PC-9 (cell line): ENCODE data around the gene CORIN. TPM values are rescaled to one million over a fixed set of nuclear protein-coding genes. Genes with fewer than 3 reads are reported as not detected.

Experiments
- BruUV-seq: library from RNA; stranded (reverse); fragments of 400-500 nt; replicated peaks from 2 replicates; lab custom pipeline; 2021; lab: Mats Ljungman, UMichigan
- CTCF ChIA-PET: fragments of 300-600 bp; sonication (Branson Sonifier 250); formaldehyde crosslinking; loops from one replicate; lab custom pipeline; 2022; ENCODE audit warnings: antibody characterized with exemption; lab: Charles Lee
- POLR2A ChIA-PET: fragments of 300-600 bp; sonication (Branson Sonifier 250); formaldehyde crosslinking; loops from one replicate; lab custom pipeline; 2022; ENCODE audit warnings: antibody characterized with exemption; ENCODE audit not compliant: unreplicated experiment; lab: Charles Lee
- DNase-seq, 2 experiments: peaks; one replicate each; pipeline versions ENCODE4 v3.0.0 to v3.0.0-alpha.2; 2015 to 2022; ENCODE audit warnings: mixed read lengths in 1 of 2
- H2AFZ ChIP-seq: fragments of 200-600 bp; sonication (generic); 2 replicates; pipeline ENCODE4 v1.8.1; 2017; ENCODE audit warnings: antibody characterized with exemption
- H3F3A ChIP-seq: fragments of 200-600 bp; sonication (generic); 2 replicates; pipeline ENCODE4 v1.8.1; 2017; ENCODE audit warnings: antibody characterized with exemption, mild to moderate bottlenecking, low read depth; ENCODE audit not compliant: insufficient read depth
- H3K27ac ChIP-seq: fragments of 200-600 bp; sonication (generic); 2 replicates; pipeline ENCODE4 v1.6.1; 2016; ENCODE audit warnings: mixed run types
- H3K27me3 ChIP-seq: fragments of 200-600 bp; sonication (generic); 2 replicates; pipeline ENCODE4 v1.6.1; 2016; ENCODE audit warnings: low read depth, mixed run types; ENCODE audit not compliant: insufficient read depth
- H3K36me3 ChIP-seq: fragments of 200-600 bp; sonication (generic); 2 replicates; pipeline ENCODE4 v1.6.1; 2016; ENCODE audit warnings: low read depth, mixed run types
- H3K4me1 ChIP-seq: fragments of 200-600 bp; sonication (generic); replicated peaks from 2 replicates; pipeline ENCODE4 v1.6.1; 2016; ENCODE audit warnings: mixed run types; ENCODE audit not compliant: insufficient read depth
- H3K4me2 ChIP-seq: fragments of 200-600 bp; sonication (generic); 2 replicates; pipeline ENCODE4 v1.6.1; 2017; ENCODE audit warnings: mixed run types
- H3K4me3 ChIP-seq: fragments of 200-600 bp; sonication (generic); 2 replicates; pipeline ENCODE4 v1.6.1; 2016; ENCODE audit warnings: mixed run types
- H3K79me2 ChIP-seq: fragments of 200-600 bp; sonication (generic); 2 replicates; pipeline ENCODE4 v1.6.1; 2017; ENCODE audit warnings: low read depth, mixed run types
- H3K9me2 ChIP-seq: fragments of 200-600 bp; sonication (generic); 2 replicates; pipeline ENCODE4 v1.8.1; 2017; ENCODE audit warnings: mild to moderate bottlenecking; ENCODE audit not compliant: insufficient read depth
- H3K9me3 ChIP-seq: fragments of 200-600 bp; sonication (generic); 2 replicates; pipeline ENCODE4 v1.8.1; 2016; ENCODE audit warnings: low read depth; ENCODE audit not compliant: insufficient read depth
- H4K20me1 ChIP-seq: fragments of 200-600 bp; sonication (generic); 2 replicates; pipeline ENCODE4 v1.8.1; 2017; ENCODE audit not compliant: insufficient read depth
- CTCF ChIP-seq: fragments of 200-600 bp; sonication (generic); conservative IDR thresholded peaks from 2 replicates; pipeline ENCODE4 v1.6.1; 2017; ENCODE audit warnings: mixed run types, antibody characterized with exemption, mild to moderate bottlenecking, moderate library complexity
- EZH2 ChIP-seq: fragments of 200-600 bp; sonication (generic); IDR thresholded peaks from 2 replicates; pipeline ENCODE4 v1.8.0; 2017; ENCODE audit warnings: antibody characterized with exemption, low read depth
- intact Hi-C: fragments of 100-400 bp; cut with micrococcal nuclease; formaldehyde crosslinking; loops from one replicate; pipeline ENCODE4 v1.10.0; 2022; ENCODE audit not compliant: unreplicated experiment
- total RNA-seq: library from RNA; stranded (reverse); gene quantifications from 2 replicates; pipeline ENCODE4 v1.2.3, GENCODE V29; 2021

The CORIN gene
- total RNA-seq, 1 experiment from 2014 or later, result not detected

GRCh38 chr4:47705326-47705981, 132.4 kb downstream of the CORIN start:
- Histone ChIP-seq H3K79me2 (no peaks in the 10 kb centered on the region), H3K4me2 (no peak overlapping the region), H3K4me1 (no peaks in the 10 kb centered on the region), H3F3A (no peaks in the 10 kb centered on the region), H3K36me3 (no peaks in the 10 kb centered on the region), H3K9me3 (no peaks in the 10 kb centered on the region), H3K4me3 (no peak overlapping the region), H4K20me1 (no peaks in the 10 kb centered on the region), H2AFZ (no peak overlapping the region), H3K27ac (no peak overlapping the region), H3K9me2 (no peaks in the 10 kb centered on the region), H3K27me3 (no peaks in the 10 kb centered on the region)
- no TSS peak for BruUV-seq
- TF ChIP-seq EZH2 (no peak), CTCF (peak; percentile 56)
- DNase-seq, result no peak
- intact Hi-C loops, result loop anchor here (2.0 to 10.0 kb wide), 2 partner anchors 131 to 379 kb away; no protein-coding TSS in a partner anchor
- CTCF ChIA-PET, result interaction anchor here (0.6 to 1.2 kb wide), 3 partner anchors 115 to 382 kb away, joined by 3 to 6 read pairs (median 3); no protein-coding TSS in a partner anchor
- POLR2A ChIA-PET, result no interaction called here

GRCh38 chr4:47704693-47705325, 133.1 kb downstream of the CORIN start:
- H3K9me3 ChIP-seq, result no peaks in the 10 kb centered on the region
- intact Hi-C loops, result loop anchor here (2.0 to 10.0 kb wide), 2 partner anchors 132 to 380 kb away; no protein-coding TSS in a partner anchor
- CTCF ChIA-PET, result interaction anchor here (0.6 to 1.2 kb wide), 2 partner anchors 115 to 132 kb away, joined by 3 to 6 read pairs; no protein-coding TSS in a partner anchor
- H3K9me2 ChIP-seq, result no peaks in the 10 kb centered on the region
- no peak overlapping the region for H3K4me3 ChIP-seq
- POLR2A ChIA-PET, result no interaction called here
- no peaks in the 10 kb centered on the region for H3K4me1 ChIP-seq
- peak in 1 of 2 experiments; percentile 16 for DNase-seq
- no TSS peak for BruUV-seq
- H3K36me3 ChIP-seq, result no peaks in the 10 kb centered on the region
- H3K79me2 ChIP-seq, result no peaks in the 10 kb centered on the region
- H2AFZ ChIP-seq, result no peak overlapping the region
- H3K27me3 ChIP-seq, result no peaks in the 10 kb centered on the region
- no peaks in the 10 kb centered on the region for H3F3A ChIP-seq
- TF ChIP-seq EZH2 (no peak), CTCF (peak; percentile 49; the same call in 1 of the 2 replicates)
- H3K4me2 ChIP-seq, result 0 out of 2 replicates have a peak overlapping the region, but pooled peaks have one; percentile 3
- no peak overlapping the region for H3K27ac ChIP-seq
- no peaks in the 10 kb centered on the region for H4K20me1 ChIP-seq

GRCh38 chr4:47703956-47704355, 133.9 kb downstream of the CORIN start:
- Histone ChIP-seq H3K27ac (no peak overlapping the region), H3F3A (no peaks in the 10 kb centered on the region), H4K20me1 (no peaks in the 10 kb centered on the region), H3K9me2 (no peaks in the 10 kb centered on the region), H3K4me2 (no peak overlapping the region), H3K36me3 (no peaks in the 10 kb centered on the region), H3K4me3 (no peak overlapping the region), H3K79me2 (no peaks in the 10 kb centered on the region), H2AFZ (no peak overlapping the region), H3K9me3 (no peaks in the 10 kb centered on the region), H3K4me1 (no peaks in the 10 kb centered on the region), H3K27me3 (no peaks in the 10 kb centered on the region)
- no peak for TF ChIP-seq CTCF
- no peak for TF ChIP-seq EZH2
- POLR2A ChIA-PET, result no interaction called here
- no TSS peak for BruUV-seq
- CTCF ChIA-PET, result no interaction called here
- DNase-seq, result no peak
- intact Hi-C loops, result loop anchor here (2.0 to 10.0 kb wide), 2 partner anchors 133 to 381 kb away; no protein-coding TSS in a partner anchor
